GM23338 (cell line): Measurements from ENCODE around the gene WDR73. TPM values are rescaled to one million over a fixed set of nuclear protein-coding genes. Genes with fewer than 3 reads are reported as not detected.

Experiments
- ATAC-seq: fragments of 200-7000 bp; cut with Tn5 transposase; 3 replicates; pipeline ENCODE4 v1.9.1; 2020
- DNase-seq: peaks from one replicate; pipeline ENCODE4 v3.0.0-alpha.2; 2015; ENCODE audit warnings: low spot score
- H2AFZ ChIP-seq: fragments of 200-600 bp; sonication (generic); 2 replicates; pipeline ENCODE4 v1.8.0; 2016; ENCODE audit warnings: antibody characterized with exemption, mild to moderate bottlenecking, moderate library complexity
- H3F3A ChIP-seq: fragments of 200-600 bp; sonication (generic); replicated peaks from 2 replicates; pipeline ENCODE4 v1.8.0; 2017; ENCODE audit warnings: antibody characterized with exemption, mixed run types, low read depth
- H3K27ac ChIP-seq: fragments of 200-600 bp; sonication (generic); 2 replicates; pipeline ENCODE4 v1.6.1; 2016; ENCODE audit warnings: low read depth
- H3K27me3 ChIP-seq: fragments of 200-600 bp; sonication (generic); 2 replicates; pipeline ENCODE4 v1.8.0; 2016; ENCODE audit warnings: mild to moderate bottlenecking, mixed run types, moderate library complexity; ENCODE audit not compliant: insufficient read depth
- H3K36me3 ChIP-seq: fragments of 200-600 bp; sonication (generic); 2 replicates; pipeline ENCODE4 v1.8.0; 2016; ENCODE audit warnings: mild to moderate bottlenecking; ENCODE audit not compliant: insufficient read depth
- H3K4me1 ChIP-seq: fragments of 200-600 bp; sonication (generic); 2 replicates; pipeline ENCODE4 v1.8.0; 2016; ENCODE audit warnings: mild to moderate bottlenecking, moderate library complexity; ENCODE audit not compliant: insufficient read depth
- H3K4me2 ChIP-seq: fragments of 200-600 bp; sonication (generic); 2 replicates; pipeline ENCODE4 v1.7.1; 2017; ENCODE audit warnings: mixed run types
- H3K4me3 ChIP-seq: fragments of 200-600 bp; sonication (generic); 2 replicates; pipeline ENCODE4 v1.6.1; 2016; ENCODE audit warnings: mixed run types
- H3K79me2 ChIP-seq: fragments of 200-600 bp; sonication (generic); replicated peaks from 2 replicates; pipeline ENCODE4 v1.8.0; 2017; ENCODE audit warnings: mild to moderate bottlenecking; ENCODE audit not compliant: insufficient read depth
- H3K9me2 ChIP-seq: fragments of 200-600 bp; sonication (generic); 2 replicates; pipeline ENCODE4 v1.8.0; 2017; ENCODE audit not compliant: insufficient read depth
- H4K20me1 ChIP-seq: fragments of 200-600 bp; sonication (generic); replicated peaks from 2 replicates; pipeline ENCODE4 v1.8.0; 2017; ENCODE audit warnings: mild to moderate bottlenecking; ENCODE audit not compliant: insufficient read depth
- H3K27ac Mint-ChIP-seq: 2 replicates; pipeline ENCODE4 v1.8.0; 2020; ENCODE audit warnings: inconsistent platforms, mild to moderate bottlenecking, moderate library complexity, mixed read lengths
- H3K27me3 Mint-ChIP-seq: 3 replicates; pipeline ENCODE4 v1.8.0; 2022; ENCODE audit warnings: low read depth, mild to moderate bottlenecking, moderate library complexity, mixed read lengths, inconsistent platforms; ENCODE audit not compliant: insufficient read depth, poor library complexity
- H3K36me3 Mint-ChIP-seq: 3 replicates; pipeline ENCODE4 v1.8.0; 2021; ENCODE audit warnings: low read depth, mild to moderate bottlenecking, inconsistent platforms, moderate library complexity, mixed read lengths
- H3K4me1 Mint-ChIP-seq: 3 replicates; pipeline ENCODE4 v1.8.0; 2020; ENCODE audit warnings: mild to moderate bottlenecking, inconsistent platforms, mixed read lengths
- H3K4me3 Mint-ChIP-seq: 3 replicates; pipeline ENCODE4 v1.8.0; 2021; ENCODE audit warnings: moderate library complexity, mild to moderate bottlenecking, inconsistent platforms, mixed read lengths
- H3K9me3 Mint-ChIP-seq: 3 replicates; pipeline ENCODE4 v1.8.0; 2020; ENCODE audit warnings: moderate library complexity, mild to moderate bottlenecking, inconsistent platforms, mixed read lengths
- CREB1 ChIP-seq: fragments of 250-450 bp; sonication (Bioruptor Pico); IDR thresholded peaks from 2 replicates; pipeline ENCODE4 v1.5.0; 2020; ENCODE audit warnings: low read depth, mild to moderate bottlenecking, moderate library complexity
- CTCF ChIP-seq, 2 experiments: fragments of 200-600 bp in 1 of 2; sonication (generic) in 1 of 2; conservative IDR thresholded peaks; 2 replicates each; pipeline versions ENCODE4 v1.5.1 to v1.6.1; 2016 to 2017; ENCODE audit warnings: antibody characterized with exemption in 2 of 2, low read depth in 2 of 2, mild to moderate bottlenecking in 2 of 2, moderate library complexity in 1 of 2
- ETS1 ChIP-seq: IDR thresholded peaks from 2 replicates; pipeline ENCODE4 v1.6.1; 2016; ENCODE audit warnings: antibody characterized with exemption
- EZH2 ChIP-seq: fragments of 200-600 bp; sonication (generic); IDR thresholded peaks from one replicate; pipeline ENCODE4 v1.8.0; 2017; ENCODE audit warnings: antibody characterized with exemption, mild to moderate bottlenecking, low read depth; ENCODE audit not compliant: unreplicated experiment
- EZH2phosphoT487 ChIP-seq: fragments of 200-600 bp; sonication (generic); IDR thresholded peaks from one replicate; pipeline ENCODE4 v1.8.1; 2018; ENCODE audit warnings: antibody characterized with exemption; ENCODE audit not compliant: unreplicated experiment
- JUNB ChIP-seq: IDR thresholded peaks from one replicate; pipeline ENCODE4 v1.6.1; 2016; ENCODE audit warnings: antibody characterized with exemption; ENCODE audit not compliant: unreplicated experiment
- NANOG ChIP-seq: IDR thresholded peaks from 2 replicates; pipeline ENCODE4 v1.6.1; 2016; ENCODE audit warnings: antibody characterized with exemption, borderline replicate concordance
- POLR2AphosphoS5 ChIP-seq: IDR thresholded peaks from 2 replicates; pipeline ENCODE4 v1.6.1; 2016; ENCODE audit warnings: antibody characterized with exemption, low read depth
- REST ChIP-seq: IDR thresholded peaks from one replicate; pipeline ENCODE4 v1.6.1; 2018; ENCODE audit warnings: antibody characterized with exemption; ENCODE audit not compliant: unreplicated experiment
- STAT1 ChIP-seq: IDR thresholded peaks from one replicate; pipeline ENCODE4 v1.6.1; 2016; ENCODE audit warnings: antibody characterized with exemption; ENCODE audit not compliant: unreplicated experiment
- ZNF114 ChIP-seq: fragments of 250-450 bp; sonication (Bioruptor Pico); IDR thresholded peaks from 2 replicates; pipeline ENCODE4 v1.5.0; 2020; ENCODE audit warnings: mild to moderate bottlenecking, moderate library complexity
- ZNF462 ChIP-seq: fragments of 250-450 bp; sonication (Bioruptor Pico); IDR thresholded peaks from 2 replicates; pipeline ENCODE4 v1.5.0; 2020; ENCODE audit warnings: mild to moderate bottlenecking, moderate library complexity
- polyA plus RNA-seq: library from polyadenylated mRNA; unstranded; fragments of >200 nt; fragmentation: Nextera tagmentation; extraction: Ambion mirVana; gene quantifications from 2 replicates; pipeline ENCODE4 v1.2.1, GENCODE V29; 2016
- total RNA-seq: library from RNA; depleted of rRNA; stranded (reverse); fragments of >200 nt; shearing (Covaris generic); gene quantifications from 2 replicates; pipeline ENCODE4 v1.2.3, GENCODE V29; 2014

WDR73 gene
- total and polyA plus RNA-seq, 2 experiments from 2014 or later: 14.8 to 25.2 TPM

- Mint-ChIP-seq H3K4me1 (no peaks in the 10 kb centered on the region), H3K27me3 (peaks cover 2% of the 10 kb centered on the region), H3K36me3 (peaks cover 56% of the 10 kb centered on the region), H3K27ac (no peak overlapping the region), H3K9me3 (0 out of 3 replicates have a peak, but pooled peaks cover 2% of the 10 kb centered on the region), H3K4me3 (no peak overlapping the region)
- no peak overlapping the region for H3K4me2 ChIP-seq
- H4K20me1 ChIP-seq: peaks cover 7% of the 10 kb centered on the region
- no peaks in the 10 kb centered on the region for H3K9me2 ChIP-seq
- no peak for ATAC-seq
- no peaks in the 10 kb centered on the region for H3K27me3 ChIP-seq
- H3K4me1 ChIP-seq: no peaks in the 10 kb centered on the region
- 0 out of 2 replicates have a peak, but pooled peaks cover 4% of the 10 kb centered on the region for H3K79me2 ChIP-seq
- H3K4me3 ChIP-seq: no peak overlapping the region
- 0 out of 2 replicates have a peak, but pooled peaks cover 11% of the 10 kb centered on the region for H3F3A ChIP-seq
- peaks cover 41% of the 10 kb centered on the region for H3K36me3 ChIP-seq
- no peak overlapping the region for H2AFZ ChIP-seq
- no peak for DNase-seq
- H3K27ac ChIP-seq: no peak overlapping the region
- TF ChIP-seq EZH2phosphoT487 (no peak), STAT1 (no peak), ZNF462 (CRISPR knock-in tag) (no peak), REST (no peak), POLR2AphosphoS5 (no peak), CREB1 (CRISPR knock-in tag) (no peak), NANOG (no peak), JUNB (no peak), ZNF114 (CRISPR knock-in tag) (no peak), EZH2 (no peak), CTCF (conservative IDR thresholded peaks at IDR 0.05; ENCODE audit: low read depth in 2 of 2) (no peak), ETS1 (no peak)
Observed at GRCh38 chr15:84668221-84668982, 14.3 kb upstream of the WDR73 start.
